IMR-90 (cell line): ENCODE data around the gene CDO1. TPM values are rescaled to one million over a fixed set of nuclear protein-coding genes. Genes with fewer than 3 reads are reported as not detected.

Experiments used
- ATAC-seq: fragments of 200-7000 bp; cut with Tn5 transposase; 2 replicates; pipeline ENCODE4 v1.9.1; 2020; ENCODE audit warnings: low read depth, mild to moderate bottlenecking, moderate library complexity
- BruUV-seq: library from RNA; stranded (reverse); fragments of 400-500 nt; replicated peaks from 2 replicates; lab custom pipeline; 2021; lab: Mats Ljungman, UMichigan
- CTCF ChIA-PET: fragments of 300-600 bp; formaldehyde crosslinking; extraction: SDS; loops from one replicate; lab custom pipeline; 2021; ENCODE audit warnings: antibody characterized with exemption; lab: Yijun Ruan, JAX
- POLR2A ChIA-PET: fragments of 300-600 bp; sonication (Branson Sonifier 250); formaldehyde crosslinking; loops from one replicate; lab custom pipeline; 2022; ENCODE audit warnings: antibody characterized with exemption; ENCODE audit not compliant: unreplicated experiment; lab: Charles Lee
- DNase-seq: peaks from one replicate; pipeline ENCODE4 v3.0.0; 2013
- H2AFZ ChIP-seq: replicated peaks from 2 replicates; pipeline ENCODE3; 2013; ENCODE audit warnings: low read length, mild to moderate bottlenecking; ENCODE audit not compliant: poor library complexity
- H2AK5ac ChIP-seq: 2 replicates; pipeline ENCODE4 v1.6.1; 2013; ENCODE audit warnings: low read depth, low read length, inconsistent platforms
- H2AK9ac ChIP-seq: replicated peaks from 2 replicates; pipeline ENCODE3; 2013; ENCODE audit warnings: mild to moderate bottlenecking, low read depth, low read length, moderate library complexity; ENCODE audit not compliant: poor library complexity
- H2BK120ac ChIP-seq: 2 replicates; pipeline ENCODE4 v1.6.1; 2013; ENCODE audit warnings: low read depth, low read length, inconsistent platforms
- H2BK15ac ChIP-seq: 3 replicates; pipeline ENCODE4 v1.6.1; 2013; ENCODE audit warnings: low read depth, low read length, inconsistent platforms
- H2BK20ac ChIP-seq: 2 replicates; pipeline ENCODE4 v1.6.1; 2013; ENCODE audit warnings: low read depth, mild to moderate bottlenecking, inconsistent platforms, low read length, moderate library complexity
- H2BK5ac ChIP-seq: 2 replicates; pipeline ENCODE4 v1.6.1; 2013; ENCODE audit warnings: mild to moderate bottlenecking, low read depth, low read length, inconsistent platforms; ENCODE audit not compliant: poor library complexity, severe bottlenecking
- H3K14ac ChIP-seq: replicated peaks from 2 replicates; pipeline ENCODE4 v1.6.1; 2013; ENCODE audit warnings: low read depth, low read length, inconsistent platforms
- H3K18ac ChIP-seq: 2 replicates; pipeline ENCODE4 v1.6.1; 2013; ENCODE audit warnings: low read depth, low read length, control low read depth
- H3K23ac ChIP-seq: 2 replicates; pipeline ENCODE4 v1.6.1; 2013; ENCODE audit warnings: low read depth, low read length, inconsistent platforms
- H3K27ac ChIP-seq: 2 replicates; pipeline ENCODE4 v1.5.1; 2013; ENCODE audit warnings: mild to moderate bottlenecking, control low read depth, low read length; ENCODE audit not compliant: insufficient read depth
- H3K27me3 ChIP-seq: 2 replicates; pipeline ENCODE4 v1.6.1; 2013; ENCODE audit warnings: low read length; ENCODE audit not compliant: control insufficient read depth, insufficient read depth
- H3K36me3 ChIP-seq: 2 replicates; pipeline ENCODE4 v1.6.1; 2013; ENCODE audit warnings: low read length, mixed read lengths; ENCODE audit not compliant: control insufficient read depth, insufficient read depth
- H3K4ac ChIP-seq: 2 replicates; pipeline ENCODE4 v1.6.1; 2013; ENCODE audit warnings: low read depth, low read length, inconsistent platforms
- H3K4me1 ChIP-seq: 2 replicates; pipeline ENCODE4 v1.6.1; 2013; ENCODE audit warnings: low read length, mixed read lengths; ENCODE audit not compliant: control insufficient read depth, insufficient read depth
- H3K4me2 ChIP-seq: 2 replicates; pipeline ENCODE4 v1.6.1; 2013; ENCODE audit warnings: low read depth, mild to moderate bottlenecking, control low read depth, low read length, moderate library complexity
- H3K4me3 ChIP-seq: 2 replicates; pipeline ENCODE4 v1.5.1; 2013; ENCODE audit warnings: low read depth, mild to moderate bottlenecking, control low read depth, low read length, moderate library complexity; ENCODE audit not compliant: insufficient read depth
- H3K56ac ChIP-seq: 2 replicates; pipeline ENCODE4 v1.6.1; 2013; ENCODE audit warnings: low read length, inconsistent platforms; ENCODE audit not compliant: insufficient read depth; ENCODE audit errors: extremely low read depth
- H3K79me1 ChIP-seq, 2 experiments: 2 replicates each; pipeline ENCODE4 v1.6.1; 2013; ENCODE audit warnings: low read length in 2 of 2, inconsistent platforms in 1 of 2, low read depth in 1 of 2
- H3K9ac ChIP-seq: 2 replicates; pipeline ENCODE4 v1.6.1; 2013; ENCODE audit warnings: low read depth, low read length, control low read depth
- H3K9me1 ChIP-seq: 2 replicates; pipeline ENCODE4 v1.6.1; 2013; ENCODE audit warnings: low read length, inconsistent platforms; ENCODE audit not compliant: insufficient read depth
- H3K9me3 ChIP-seq: 2 replicates; pipeline ENCODE4 v1.6.1; 2013; ENCODE audit warnings: low read length; ENCODE audit not compliant: control insufficient read depth, insufficient read depth
- H4K20me1 ChIP-seq: 2 replicates; pipeline ENCODE4 v1.6.1; 2013; ENCODE audit warnings: low read length, inconsistent platforms; ENCODE audit not compliant: insufficient read depth
- H4K5ac ChIP-seq: 2 replicates; pipeline ENCODE4 v1.6.1; 2013; ENCODE audit warnings: mild to moderate bottlenecking, low read depth, low read length, control low read depth
- H4K8ac ChIP-seq, 2 experiments: 2 replicates each; pipeline ENCODE4 v1.6.1; 2013; ENCODE audit warnings: low read depth in 2 of 2, low read length in 2 of 2, control low read depth in 1 of 2, inconsistent platforms in 1 of 2
- H4K91ac ChIP-seq: 2 replicates; pipeline ENCODE4 v1.6.1; 2013; ENCODE audit warnings: low read depth, low read length, inconsistent platforms; ENCODE audit not compliant: insufficient read depth
- CEBPB ChIP-seq: IDR thresholded peaks from 2 replicates; pipeline ENCODE4 v1.6.1; 2012; ENCODE audit warnings: low read depth, low read length, improper control_type of control experiment
- MAFK ChIP-seq: IDR thresholded peaks from 2 replicates; pipeline ENCODE4 v1.6.1; 2012; ENCODE audit warnings: low read depth, low read length, improper control_type of control experiment
- WGBS, 2 experiments: methylation state at CpG; one replicate each; pipeline versions ENCODE4 v1.1.5 to v1.1.7; 2013; ENCODE audit warnings: missing lambda C conversion rate in 2 of 2; ENCODE audit not compliant: insufficient read length in 1 of 2; ENCODE audit errors: extremely low coverage in 2 of 2; 5-methylcytosine and 5-hydroxymethylcytosine counted together
- dilution Hi-C: fragments of 300-500 bp; cut with HindIII; formaldehyde crosslinking; loops from one replicate; pipeline ENCODE4 v1.14.3; 2018; ENCODE audit warnings: low sequenced_read_pairs; ENCODE audit not compliant: unreplicated experiment
- in situ Hi-C: fragments of 300-500 bp; cut with MboI; formaldehyde crosslinking; loops from 3 replicates; pipeline ENCODE4 v1.14.3; 2019; ENCODE audit warnings: low sequenced_read_pairs, inconsistent platforms, mixed read lengths
- intact Hi-C: fragments of 100-400 bp; cut with micrococcal nuclease; formaldehyde crosslinking; loops from 2 replicates; pipeline ENCODE4 v1.10.0; 2022
- polyA plus RNA-seq, 3 experiments: library from polyadenylated mRNA; depleted of rRNA; stranded (reverse); fragments of >200 nt; gene quantifications; 2 replicates each; pipeline ENCODE4 v1.2.3, GENCODE V29; 2012; ENCODE audit warnings: low replicate concordance in 1 of 3
- total RNA-seq: library from RNA; depleted of rRNA; stranded (reverse); fragments of >200 nt; gene quantifications from 2 replicates; pipeline ENCODE4 v1.2.3, GENCODE V29; 2012

CDO1 gene
- total and polyA plus RNA-seq, 2 of the 4 experiments (the other 2 are of a cell fraction), result 4.8 to 8.6 TPM

- H3K4me3 ChIP-seq, result no peak overlapping the region
- H3K23ac ChIP-seq, result no peak overlapping the region
- no peaks in the 10 kb centered on the region for H3K36me3 ChIP-seq
- H3K4me1 ChIP-seq, result peaks cover 9% of the 10 kb centered on the region
- H2BK15ac ChIP-seq, result no peak overlapping the region
- in situ Hi-C loops, result no loop called here
- H3K14ac ChIP-seq, result no peak overlapping the region
- BruUV-seq, result no TSS peak
- H2AK5ac ChIP-seq, result no peak overlapping the region
- H2AFZ ChIP-seq, result no peak overlapping the region
- H3K27ac ChIP-seq, result no peak overlapping the region
- no peak overlapping the region for H3K56ac ChIP-seq
- POLR2A ChIA-PET, result no interaction called here
- H2BK20ac ChIP-seq, result no peak overlapping the region
- dilution Hi-C loops, result no loop called here
- H3K4ac ChIP-seq, result no peak overlapping the region
- H3K9me3 ChIP-seq, result no peaks in the 10 kb centered on the region
- no CpG with 5 or more reads among the region's 2 CpGs for WGBS, 2 experiments
- H2AK9ac ChIP-seq, result no peak overlapping the region
- H3K27me3 ChIP-seq, result no peaks in the 10 kb centered on the region
- peaks cover 46% of the 10 kb centered on the region for H4K20me1 ChIP-seq
- intact Hi-C loops, result no loop called here
- no peak overlapping the region for H2BK5ac ChIP-seq
- DNase-seq (peak; percentile 35), ATAC-seq (peak; percentile 59)
- CTCF ChIA-PET, result no interaction called here
- no peak overlapping the region for H4K8ac ChIP-seq
- peaks cover 32 to 56% of the 10 kb centered on the region in 2 experiments for H3K79me1 ChIP-seq
- H3K18ac ChIP-seq, result no peak overlapping the region
- no peak overlapping the region for H3K9ac ChIP-seq
- H2BK120ac ChIP-seq, result no peak overlapping the region
- no peak overlapping the region for H4K5ac ChIP-seq
- no peak overlapping the region for H4K91ac ChIP-seq
- no peaks in the 10 kb centered on the region; the same call in 1 of the 2 replicates for H3K9me1 ChIP-seq
- TF ChIP-seq CEBPB, result peak; percentile 57; the same call in 1 of the 2 replicates
- no peak for TF ChIP-seq MAFK
- no peak overlapping the region for H3K4me2 ChIP-seq
Observed at GRCh38 chr5:115857626-115858349, 41.3 kb upstream of the CDO1 start.
